ENCODE data around the gene ECE1.
"Not testable (repeated sequence)": the region's sequence is repeated elsewhere in the genome, so short reads cannot be mapped to it uniquely, and the experiment has no call there.

- TF ChIP-seq EZH2 (IDR thresholded peaks at IDR 0.05; ENCODE audit: insufficient read depth, poor library complexity, severe bottlenecking); EZH2phosphoT487 (IDR thresholded peaks at IDR 0.05; ENCODE audit: insufficient read depth, low read depth): not testable (repeated sequence)
These were observed 112.0 kb downstream of the ECE1 start for GRCh38 chr1:21178271-21178670.
